H1 (cell line): Measurements from ENCODE around the gene RFX2. TPM values are rescaled to one million over a fixed set of nuclear protein-coding genes. Genes with fewer than 3 reads are reported as not detected.

Experiments
- MAFK ChIP-seq: IDR thresholded peaks from 2 replicates; pipeline ENCODE4 v1.6.1; 2012; ENCODE audit warnings: low read depth, mild to moderate bottlenecking, improper control_type of control experiment, low read length
- polyA plus RNA-seq, 7 experiments: library from polyadenylated mRNA; depleted of rRNA in 3 of 7; stranded (reverse) in 5 of 7; unstranded in 2 of 7; fragments of >200 nt in 5 of 7; fragments of 200-250 nt in 2 of 7; gene quantifications; 1 replicate in 5 of 7; 2 replicates in 1 of 7; 4 replicates in 1 of 7; pipeline versions ENCODE4 v1.2.1 to v1.2.3, GENCODE V29; 2011 to 2013; ENCODE audit warnings: missing spikeins in 2 of 7, mixed read lengths in 2 of 7
- total RNA-seq: library from RNA; stranded (reverse); fragmentation: NEBNext Ultra II Directional; extraction: Animal tissue kit (Norgen Biotek cat#: 25700); gene quantifications from 2 replicates; pipeline ENCODE4 v1.2.1, GENCODE V29; 2021

Gene RFX2
- total and polyA plus RNA-seq, 2 of the 8 experiments (the other 6 are each of a cell fraction or from before 2014, with no cell fraction given), result 4.8 to 5.3 TPM

DNA sequence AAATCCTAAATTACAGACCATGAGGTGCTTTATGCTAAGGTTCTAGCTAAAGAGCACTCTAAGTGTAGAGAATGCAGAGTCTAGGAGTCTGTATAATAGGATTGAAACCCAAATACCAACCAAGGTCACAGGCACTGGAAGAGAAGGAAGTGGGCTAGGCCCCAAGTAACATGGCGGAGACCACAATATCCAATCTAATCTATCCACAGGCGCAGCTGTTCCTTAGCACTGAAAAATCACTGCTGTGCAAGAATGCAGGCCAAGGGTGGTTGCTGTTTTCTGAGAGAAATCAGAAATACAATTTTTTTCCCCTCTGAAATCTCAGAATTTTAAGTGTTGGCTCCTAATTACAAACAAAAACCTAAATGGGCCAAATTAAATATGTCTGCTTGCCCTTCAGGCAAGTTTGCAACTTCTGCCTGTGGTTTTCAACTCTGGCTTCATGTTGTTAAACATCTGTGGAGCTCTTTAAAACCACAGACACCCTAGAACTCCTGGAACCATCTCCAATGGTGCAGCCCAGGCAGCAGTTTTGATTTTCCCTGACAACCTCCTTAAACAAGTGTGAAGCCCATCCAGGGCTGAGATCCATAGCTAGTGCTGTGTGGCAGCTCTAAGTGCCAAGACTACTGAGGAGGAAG lies 138.5 kb downstream of the RFX2 start (continued):
- TF ChIP-seq MAFK, result no peak
